Psoas muscle (tissue), 8 donors: ENCODE data around the gene FGD5. TPM values are rescaled to one million over a fixed set of nuclear protein-coding genes. Genes with fewer than 3 reads are reported as not detected.
A peak's percentile ranks its signal among the peaks of the same experiment; 100 is the strongest.

ENCODE experiments used
- ATAC-seq, 4 donors: fragments of 200-7000 bp; cut with Tn5 transposase; one replicate each; pipeline ENCODE4 v1.9.1; 2020; ENCODE audit warnings: moderate library complexity in 3 of 4, mild to moderate bottlenecking in 2 of 4
- DNase-seq, 2 donors: peaks; one replicate each; pipeline ENCODE4 v3.0.0-alpha.2; 2020
- H3K27ac ChIP-seq: fragments of 200-600 bp; one replicate; pipeline ENCODE4 v1.8.0; 2022
- H3K27me3 ChIP-seq, 3 donors: fragments of 200-600 bp in 1 of 3; one replicate each; pipeline versions ENCODE4 v1.6.1 to v1.8.0; 2013 to 2022; ENCODE audit warnings: low read length in 2 of 3, mild to moderate bottlenecking in 2 of 3, moderate library complexity in 1 of 3; ENCODE audit not compliant: insufficient read depth in 3 of 3
- H3K36me3 ChIP-seq, 2 donors: fragments of 200-600 bp in 1 of 2; one replicate each; pipeline versions ENCODE4 v1.6.1 to v1.8.0; 2013 to 2022; ENCODE audit warnings: low read depth in 1 of 2, mild to moderate bottlenecking in 1 of 2, moderate library complexity in 1 of 2; ENCODE audit not compliant: insufficient read depth in 1 of 2
- H3K4me1 ChIP-seq: fragments of 200-600 bp; one replicate; pipeline ENCODE4 v1.8.0; 2022
- H3K4me3 ChIP-seq: fragments of 200-600 bp; one replicate; pipeline ENCODE4 v1.8.0; 2022; ENCODE audit warnings: mild to moderate bottlenecking
- H3K9me3 ChIP-seq: fragments of 200-600 bp; one replicate; pipeline ENCODE4 v1.8.0; 2022
- WGBS, 3 donors: extraction: QIAGEN DNeasy Blood & Tissue Kit; methylation state at CpG; one replicate each; pipeline versions ENCODE4 v1.1.6 to v1.1.7; 2013; 5-methylcytosine and 5-hydroxymethylcytosine counted together
- intact Hi-C, 2 donors: fragments of 100-400 bp; cut with DNase I; formaldehyde crosslinking; loops; one replicate each; pipeline versions ENCODE4 v1.11.0 to v1.14.2; 2022
- polyA plus RNA-seq, 3 donors: library from polyadenylated mRNA; stranded (reverse); fragments of 200-250 nt; gene quantifications; one replicate each; pipeline ENCODE4 v1.2.3, GENCODE V29; 2013
- total RNA-seq, 4 donors: library from RNA; stranded (reverse); fragmentation: NEBNext Ultra II Directional in 2 of 4; extraction: Animal tissue kit (Norgen Biotek cat#: 25700) in 2 of 4; gene quantifications; one replicate each; pipeline versions ENCODE4 v1.2.1 to v1.2.4, GENCODE V29; 2021 to 2023
- TF ChIP-seq, protein P1 (sequence below): fragments of 200-600 bp; IDR thresholded peaks from one replicate; pipeline ENCODE4 v1.8.0; 2022; ENCODE audit warnings: antibody characterized with exemption
- donor health status: healthy with polysubstance abuse.
- donor health status: DM: no; HTN: no; CAD: no; lungs with moderate emphysema.
- donor health status: Bipolar disorder and iron deficiency.
- donor health status: healthy.
- donor health status: DM: yes; HTN: yes; CAD: no.
- donor health status: DM: no; HTN: no; CAD: no.
- donor health status: DM: no; HTN: no; CAD: no.
- donor health status: DM: yes; HTN: yes; CAD: no.

Gene FGD5
- total and polyA plus RNA-seq, 7 donors = 3.6 to 14.6 (median 6.4) TPM

DNA sequence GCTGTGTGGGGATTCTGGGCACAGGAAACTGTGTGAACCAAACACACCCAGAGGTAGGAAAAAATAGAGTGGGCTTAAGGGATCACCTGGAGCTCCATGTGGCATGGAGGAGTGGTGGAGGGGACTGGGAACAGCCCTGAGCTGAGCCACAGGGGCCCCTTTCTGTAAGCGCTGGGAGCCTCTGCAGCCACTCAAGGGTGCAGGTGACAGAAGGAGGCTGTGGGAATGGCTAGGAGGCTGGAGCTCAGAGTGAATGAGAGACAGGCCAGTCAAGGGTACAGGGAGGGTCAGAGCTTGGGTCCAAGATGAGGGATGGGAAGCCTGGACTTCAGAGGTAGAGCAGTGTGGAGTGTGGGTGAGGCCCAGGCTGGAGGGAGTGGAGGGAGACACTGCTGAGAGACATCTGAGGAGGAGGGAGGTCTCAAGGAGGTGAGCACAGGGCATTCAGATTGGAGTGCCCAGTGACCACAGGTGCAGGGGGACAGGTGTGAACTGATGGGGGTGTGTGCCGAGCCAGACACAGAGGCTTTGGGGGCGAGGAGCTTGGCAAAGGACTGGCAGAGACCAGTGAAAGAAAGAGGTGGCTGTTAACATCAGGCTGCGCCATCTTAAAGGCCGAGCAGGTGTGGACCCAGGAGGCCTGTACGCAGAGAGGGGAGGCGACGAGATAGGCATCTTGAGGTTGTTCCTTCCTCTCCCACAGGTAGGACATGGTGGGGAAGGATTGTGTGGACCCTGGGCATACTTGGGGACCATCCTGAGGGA, 56.8 kb downstream of the FGD5 start:
- TF ChIP-seq, protein P1, sequence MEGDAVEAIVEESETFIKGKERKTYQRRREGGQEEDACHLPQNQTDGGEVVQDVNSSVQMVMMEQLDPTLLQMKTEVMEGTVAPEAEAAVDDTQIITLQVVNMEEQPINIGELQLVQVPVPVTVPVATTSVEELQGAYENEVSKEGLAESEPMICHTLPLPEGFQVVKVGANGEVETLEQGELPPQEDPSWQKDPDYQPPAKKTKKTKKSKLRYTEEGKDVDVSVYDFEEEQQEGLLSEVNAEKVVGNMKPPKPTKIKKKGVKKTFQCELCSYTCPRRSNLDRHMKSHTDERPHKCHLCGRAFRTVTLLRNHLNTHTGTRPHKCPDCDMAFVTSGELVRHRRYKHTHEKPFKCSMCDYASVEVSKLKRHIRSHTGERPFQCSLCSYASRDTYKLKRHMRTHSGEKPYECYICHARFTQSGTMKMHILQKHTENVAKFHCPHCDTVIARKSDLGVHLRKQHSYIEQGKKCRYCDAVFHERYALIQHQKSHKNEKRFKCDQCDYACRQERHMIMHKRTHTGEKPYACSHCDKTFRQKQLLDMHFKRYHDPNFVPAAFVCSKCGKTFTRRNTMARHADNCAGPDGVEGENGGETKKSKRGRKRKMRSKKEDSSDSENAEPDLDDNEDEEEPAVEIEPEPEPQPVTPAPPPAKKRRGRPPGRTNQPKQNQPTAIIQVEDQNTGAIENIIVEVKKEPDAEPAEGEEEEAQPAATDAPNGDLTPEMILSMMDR = no peak
- DNase-seq (no peak), ATAC-seq (no peak)
- H3K4me3 ChIP-seq = no peak overlapping the region
- intact Hi-C loops = no loop called here
- no peaks in the 10 kb centered on the region for H3K9me3 ChIP-seq
- no peaks in the 10 kb centered on the region for H3K36me3 ChIP-seq
- H3K27ac ChIP-seq = no peak overlapping the region
- 94 to 98% (median 96%) methylated on average over 8 of the region's 8 CpGs for WGBS, 3 donors
- H3K4me1 ChIP-seq = no peaks in the 10 kb centered on the region
- H3K27me3 ChIP-seq = peaks cover 0 to under 1% (median 0%) of the 10 kb centered on the region in 3 donors

DNA sequence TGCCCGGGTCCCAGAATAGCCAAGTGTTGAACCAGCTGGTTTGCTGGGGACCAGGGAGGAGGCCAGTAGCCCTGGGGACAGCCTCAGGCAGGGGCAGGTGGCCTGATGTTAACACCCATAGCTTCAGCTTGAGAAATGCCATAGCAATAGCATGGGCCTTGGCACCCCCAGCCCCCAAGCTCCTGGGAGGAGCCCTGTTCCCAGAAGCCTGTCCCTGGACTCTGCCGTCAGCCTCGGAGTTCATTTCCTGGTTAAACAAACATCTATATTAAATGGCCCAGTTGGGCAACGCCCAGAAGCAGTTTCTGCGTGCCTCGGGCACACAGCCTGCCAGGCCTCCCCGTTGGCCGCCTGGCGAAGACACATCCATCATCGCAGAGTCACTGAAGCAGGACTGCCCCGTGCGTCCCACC, 58.2 kb downstream of the FGD5 start:
- intact Hi-C loops = no loop called here

DNA sequence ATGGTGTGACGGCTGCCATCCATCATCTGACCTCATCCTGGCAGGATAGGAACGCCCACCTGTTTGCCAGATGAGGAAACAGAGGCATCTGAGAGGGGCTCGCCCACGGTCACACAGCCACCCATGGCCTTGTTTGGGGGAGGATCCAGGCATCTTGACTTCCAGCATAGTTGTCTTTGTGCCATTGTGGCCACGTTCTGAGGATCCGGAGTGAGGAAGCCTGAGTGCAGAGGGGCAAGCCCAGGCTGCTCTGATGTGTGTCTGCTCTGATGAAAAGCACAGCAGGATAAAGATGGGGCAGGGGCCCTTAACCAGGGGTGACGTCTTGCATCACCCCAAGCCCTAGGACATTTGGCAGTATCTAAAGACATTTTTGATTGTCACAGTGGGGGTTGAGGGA, 58.7 kb downstream of the FGD5 start:
- Histone ChIP-seq H3K27ac (no peak overlapping the region), H3K9me3 (no peaks in the 10 kb centered on the region), H3K4me3 (no peak overlapping the region), H3K4me1 (no peaks in the 10 kb centered on the region), H3K36me3 (no peaks in the 10 kb centered on the region), H3K27me3 (no peaks in the 10 kb centered on the region)
- intact Hi-C loops = no loop called here
- 54 to 71% (median 64%) methylated on average over 7 of the region's 7 CpGs for WGBS, 3 donors
- DNase-seq (no peak), ATAC-seq (peak in 1 of 4 donors; percentile 28)
- TF ChIP-seq, protein P1 = no peak

More for the DNA sequence above, 58.2 kb downstream of the FGD5 start:
- WGBS, 3 donors = 27 to 48% (median 31%) methylated on average over 12 of the region's 12 CpGs
- no peaks in the 10 kb centered on the region for H3K9me3 ChIP-seq
- H3K27ac ChIP-seq = peak overlapping the region; percentile 20
- no peak overlapping the region for H3K4me3 ChIP-seq
- H3K36me3 ChIP-seq = no peaks in the 10 kb centered on the region
- DNase-seq = peak; percentile 64 to 73
- H3K4me1 ChIP-seq = no peaks in the 10 kb centered on the region
- TF ChIP-seq, protein P1 = no peak
- no peaks in the 10 kb centered on the region for H3K27me3 ChIP-seq
- peak; percentile 54 to 91 (median 83) for ATAC-seq

DNA sequence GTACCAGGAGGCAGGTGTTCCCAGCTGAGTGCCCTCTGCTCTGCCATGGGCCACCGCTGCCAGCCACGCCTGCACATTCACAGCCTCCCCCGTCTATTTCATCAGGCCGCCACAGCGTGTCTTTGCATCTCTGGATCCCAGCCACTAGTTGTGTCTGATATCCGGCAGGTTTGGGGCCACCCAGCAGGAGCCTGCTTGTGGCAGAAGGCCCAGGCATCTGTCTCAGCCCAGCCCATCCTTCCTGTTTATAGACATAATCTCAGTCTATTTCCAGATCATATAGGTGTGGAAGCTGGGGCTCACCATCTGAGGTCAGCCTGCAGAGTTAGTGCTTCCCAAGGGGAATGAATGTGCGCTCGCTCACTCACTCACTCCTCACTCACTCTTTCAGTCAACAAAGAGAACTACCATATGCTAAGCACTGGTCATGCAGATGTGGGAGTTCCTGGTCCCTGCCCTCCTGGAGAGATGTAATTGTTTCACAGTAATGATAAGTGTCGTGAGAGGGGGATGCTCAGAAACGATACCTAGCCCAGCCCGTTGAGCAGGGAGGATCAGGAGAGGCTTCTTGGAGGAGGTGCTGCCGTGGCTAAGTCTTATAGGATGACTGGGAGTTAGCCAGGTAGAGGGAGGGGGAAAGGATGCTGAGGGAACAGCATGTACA, 60.6 kb downstream of the FGD5 start:
- 50 to 58% (median 51%) methylated on average over 12 of the region's 12 CpGs for WGBS, 3 donors
- ATAC-seq = no peak
- DNase-seq = peak in 1 of 2 donors; percentile 19
- TF ChIP-seq, protein P1 = no peak
- Histone ChIP-seq H3K9me3 (no peaks in the 10 kb centered on the region), H3K4me3 (no peak overlapping the region), H3K27ac (no peak overlapping the region), H3K4me1 (no peaks in the 10 kb centered on the region), H3K27me3 (no peaks in the 10 kb centered on the region), H3K36me3 (no peaks in the 10 kb centered on the region)
- intact Hi-C loops = no loop called here
